CD14-positive monocyte (primary cell): Measurements from ENCODE around the gene KYNU. TPM values are rescaled to one million over a fixed set of nuclear protein-coding genes. Genes with fewer than 3 reads are reported as not detected.

Experiments used
- DNase-seq, 3 donors: peaks; one replicate each; pipeline ENCODE4 v3.0.0-alpha.2; 2011 to 2022
- H2AFZ ChIP-seq: 2 replicates; pipeline ENCODE4 v1.6.0; 2012; ENCODE audit warnings: mild to moderate bottlenecking, low read depth, low read length, inconsistent platforms; ENCODE audit not compliant: insufficient read depth, poor library complexity, severe bottlenecking
- H3K27ac ChIP-seq, 2 donors: 1 replicate in 1 of 2; 2 replicates in 1 of 2; pipeline ENCODE4 v1.5.1; 2012 to 2013; ENCODE audit warnings: low read length in 2 of 2, control low read depth in 1 of 2, inconsistent platforms in 1 of 2, low read depth in 1 of 2, mild to moderate bottlenecking in 1 of 2
- H3K27me3 ChIP-seq, 2 donors: one replicate each; pipeline versions ENCODE4 v1.6.0 to v1.6.1; 2011 to 2013; ENCODE audit warnings: low read length in 2 of 2; ENCODE audit not compliant: control insufficient read depth in 2 of 2, insufficient read depth in 2 of 2
- H3K36me3 ChIP-seq, 2 donors: replicated peaks in 1 of 2; 1 replicate in 1 of 2; 2 replicates in 1 of 2; pipeline versions ENCODE4 v1.5.1 to v1.6.1; 2012 to 2013; ENCODE audit warnings: low read length in 2 of 2, control low read depth in 1 of 2, inconsistent platforms in 1 of 2, mild to moderate bottlenecking in 1 of 2; ENCODE audit not compliant: insufficient read depth in 2 of 2, control insufficient read depth in 1 of 2
- H3K4me1 ChIP-seq, 2 donors: 1 replicate in 1 of 2; 2 replicates in 1 of 2; pipeline versions ENCODE4 v1.5.1 to v1.6.1; 2012 to 2013; ENCODE audit warnings: low read length in 2 of 2, control low read depth in 1 of 2, inconsistent platforms in 1 of 2, mild to moderate bottlenecking in 1 of 2, moderate library complexity in 1 of 2; ENCODE audit not compliant: insufficient read depth in 2 of 2, control insufficient read depth in 1 of 2
- H3K4me2 ChIP-seq: replicated peaks from 2 replicates; pipeline ENCODE3; 2012; ENCODE audit warnings: low read length, moderate library complexity, mild to moderate bottlenecking; ENCODE audit not compliant: poor library complexity, severe bottlenecking; ENCODE audit errors: extremely low read depth
- H3K4me3 ChIP-seq, 3 experiments: fragments of 200-600 bp in 1 of 3; sonication (generic) in 1 of 3; replicated peaks in 1 of 3; 1 replicate in 2 of 3; 2 replicates in 1 of 3; pipeline ENCODE4 v1.5.1; 2011 to 2013; ENCODE audit warnings: low read length in 3 of 3, mild to moderate bottlenecking in 3 of 3, control low read depth in 2 of 3, low read depth in 2 of 3, inconsistent platforms in 1 of 3, moderate library complexity in 1 of 3
- H3K79me2 ChIP-seq: 2 replicates; pipeline ENCODE4 v1.6.0; 2012; ENCODE audit warnings: mild to moderate bottlenecking, control low read depth, inconsistent platforms, low read length, moderate library complexity; ENCODE audit not compliant: insufficient read depth
- H3K9ac ChIP-seq: 2 replicates; pipeline ENCODE4 v1.6.0; 2017; ENCODE audit warnings: low read length, mild to moderate bottlenecking; ENCODE audit not compliant: insufficient read depth, poor library complexity, severe bottlenecking
- H3K9me3 ChIP-seq, 2 donors: replicated peaks in 1 of 2; 1 replicate in 1 of 2; 2 replicates in 1 of 2; pipeline versions ENCODE4 v1.5.1 to v1.6.1; 2012 to 2013; ENCODE audit warnings: low read length in 2 of 2, control low read depth in 1 of 2; ENCODE audit not compliant: control insufficient read depth in 1 of 2, insufficient read depth in 1 of 2
- H4K20me1 ChIP-seq: 2 replicates; pipeline ENCODE4 v1.6.0; 2012; ENCODE audit warnings: mild to moderate bottlenecking, low read length, control low read depth, moderate library complexity; ENCODE audit not compliant: insufficient read depth
- H3K27ac Mint-ChIP-seq, 7 donors: one replicate each; pipeline ENCODE4 v1.8.0; 2020; ENCODE audit warnings: mild to moderate bottlenecking in 7 of 7, mixed read lengths in 7 of 7, moderate library complexity in 6 of 7, inconsistent platforms in 2 of 7
- H3K27me3 Mint-ChIP-seq, 3 donors: one replicate each; pipeline ENCODE4 v1.8.0; 2021 to 2022; ENCODE audit warnings: low read depth in 3 of 3, mild to moderate bottlenecking in 3 of 3, mixed read lengths in 3 of 3, moderate library complexity in 3 of 3, inconsistent platforms in 1 of 3
- H3K36me3 Mint-ChIP-seq, 2 donors: one replicate each; pipeline ENCODE4 v1.8.0; 2020; ENCODE audit warnings: mixed read lengths in 2 of 2, inconsistent platforms in 1 of 2, mild to moderate bottlenecking in 1 of 2
- H3K4me1 Mint-ChIP-seq: one replicate; pipeline ENCODE4 v1.8.0; 2020; ENCODE audit warnings: mild to moderate bottlenecking, mixed read lengths
- H3K4me3 Mint-ChIP-seq, 2 donors: one replicate each; pipeline ENCODE4 v1.8.0; 2020; ENCODE audit warnings: mild to moderate bottlenecking in 2 of 2, mixed read lengths in 2 of 2, moderate library complexity in 1 of 2
- H3K9me3 Mint-ChIP-seq, 7 donors: one replicate each; pipeline ENCODE4 v1.8.0; 2020 to 2022; ENCODE audit warnings: mixed read lengths in 7 of 7, mild to moderate bottlenecking in 6 of 7, moderate library complexity in 6 of 7, inconsistent platforms in 2 of 7
- CTCF ChIP-seq: fragments of 200-600 bp; IDR thresholded peaks from one replicate; pipeline ENCODE4 v1.8.0; 2022; ENCODE audit warnings: antibody characterized with exemption, mild to moderate bottlenecking
- WGBS: methylation state at CpG from one replicate; pipeline ENCODE4 v1.1.5; 2013; ENCODE audit warnings: missing lambda C conversion rate; ENCODE audit not compliant: insufficient coverage; 5-methylcytosine and 5-hydroxymethylcytosine counted together
- intact Hi-C, 2 donors: fragments of 100-400 bp; cut with micrococcal nuclease; formaldehyde crosslinking; loops; one replicate each; pipeline versions ENCODE4 v1.15.0 to v1.15.1; 2023
- polyA plus RNA-seq, 3 donors: library from polyadenylated mRNA; depleted of rRNA in 1 of 3; unstranded in 2 of 3; stranded (reverse) in 1 of 3; fragments of 300-500 nt in 2 of 3; fragments of >200 nt in 1 of 3; fragmentation: Illumina TruSeq in 2 of 3; gene quantifications; 1 replicate in 2 of 3; 2 replicates in 1 of 3; pipeline ENCODE4 v1.2.3, GENCODE V29; 2012 to 2021

KYNU gene
- polyA plus RNA-seq, 3 donors: 40.7 to 132 (median 131) TPM

GRCh38 chr2:142853912-142854311, 23.6 kb upstream of the KYNU start:
- intact Hi-C loops: no loop called here
- H3K9me3 ChIP-seq: no peaks in the 10 kb centered on the region
- no peaks in the 10 kb centered on the region for H3K36me3 ChIP-seq
- H3K27me3 ChIP-seq: peaks cover 0 to 3% of the 10 kb centered on the region in 2 donors
- H3K79me2 ChIP-seq: no peaks in the 10 kb centered on the region
- no peaks in the 10 kb centered on the region for H3K9me3 Mint-ChIP-seq
- no peak overlapping the region for H3K27ac ChIP-seq
- H3K4me3 ChIP-seq: no peak overlapping the region
- 90% methylated on average over 2 of the region's 6 CpGs for WGBS
- DNase-seq: no peak
- H3K4me1 ChIP-seq: peaks cover 13 to 23% of the 10 kb centered on the region in 2 donors
- H3K9ac ChIP-seq: no peak overlapping the region
- peaks cover 26% of the 10 kb centered on the region for H3K4me1 Mint-ChIP-seq
- no peaks in the 10 kb centered on the region for H4K20me1 ChIP-seq
- H3K27ac Mint-ChIP-seq: no peak overlapping the region
- no peak for TF ChIP-seq CTCF
- H3K4me2 ChIP-seq: no peak overlapping the region
- H2AFZ ChIP-seq: no peak overlapping the region
- peaks cover 3 to 9% (median 6%) of the 10 kb centered on the region in 3 donors for H3K27me3 Mint-ChIP-seq
- no peak overlapping the region for H3K4me3 Mint-ChIP-seq
- peaks cover 0 to 6% of the 10 kb centered on the region in 2 donors for H3K36me3 Mint-ChIP-seq

DNA sequence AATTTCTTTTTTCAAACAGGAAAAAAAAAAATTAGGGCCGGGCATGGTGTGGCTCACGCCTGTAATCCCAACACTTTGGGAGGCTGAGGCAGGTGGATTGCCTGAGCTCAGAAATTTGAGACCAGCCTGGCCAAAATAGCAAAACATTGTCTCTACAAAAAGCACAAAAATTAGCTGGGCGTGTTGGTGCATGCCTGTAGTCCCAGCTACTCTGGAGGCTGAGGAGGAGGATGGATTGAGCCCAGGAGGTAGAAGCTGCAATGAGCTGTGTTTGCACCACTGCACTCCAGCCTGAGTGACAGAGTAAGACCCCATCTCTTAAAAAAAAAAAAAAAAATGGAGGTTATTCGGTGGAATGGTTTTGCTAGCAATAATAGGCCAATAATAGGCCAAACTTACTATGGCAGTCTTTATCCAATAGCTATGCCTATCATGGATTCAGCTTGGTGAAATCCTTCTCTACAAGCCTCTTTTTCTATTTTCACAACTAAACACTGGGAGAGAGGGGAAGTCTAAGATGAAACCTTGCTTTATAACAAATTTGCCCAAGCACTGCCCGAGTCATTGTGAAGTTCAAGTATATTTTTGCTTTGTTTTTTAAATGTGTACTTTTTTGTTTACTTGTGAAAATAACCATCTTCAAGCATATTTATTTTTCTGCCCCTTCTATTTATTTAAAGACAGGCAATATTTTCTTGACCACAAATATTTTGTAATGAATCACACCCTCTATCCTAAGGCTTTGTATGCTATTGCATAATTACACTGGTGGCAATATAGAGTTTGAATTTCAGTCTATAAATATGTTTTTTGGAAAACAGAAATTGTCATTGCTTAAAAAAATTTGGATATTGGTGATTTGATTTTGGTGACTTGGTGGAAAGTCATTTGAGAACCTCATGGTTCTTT, 20.0 kb upstream of the KYNU start:
- 100% methylated on average over 2 of the region's 5 CpGs for WGBS
- H3K27ac ChIP-seq: peak overlapping the region in 1 of 2 donors; percentile 70
- peaks cover 3 to 13% of the 10 kb centered on the region in 2 donors for H3K36me3 Mint-ChIP-seq
- no peak overlapping the region for H3K9ac ChIP-seq
- peaks cover 15 to 29% of the 10 kb centered on the region in 2 donors for H3K4me1 ChIP-seq
- H3K27me3 ChIP-seq: peaks cover 0 to 3% of the 10 kb centered on the region in 2 donors
- H3K36me3 ChIP-seq: no peaks in the 10 kb centered on the region
- no peaks in the 10 kb centered on the region for H3K79me2 ChIP-seq
- no peaks in the 10 kb centered on the region for H4K20me1 ChIP-seq
- no peak overlapping the region for H2AFZ ChIP-seq
- peak overlapping the region; percentile 41 to 84 (median 74) for H3K27ac Mint-ChIP-seq
- no peaks in the 10 kb centered on the region for H3K9me3 ChIP-seq
- peak overlapping the region; percentile 42 for H3K4me2 ChIP-seq
- peaks cover 31% of the 10 kb centered on the region for H3K4me1 Mint-ChIP-seq
- intact Hi-C loops: loop anchor here in 1 of 2 donors (5.0 kb wide), 1 partner anchor 35 kb away; no protein-coding TSS in a partner anchor
- H3K9me3 Mint-ChIP-seq: no peaks in the 10 kb centered on the region
- H3K27me3 Mint-ChIP-seq: peaks cover 2 to 6% (median 3%) of the 10 kb centered on the region in 3 donors
- TF ChIP-seq CTCF: no peak
- DNase-seq: peak in 2 of 3 donors; percentile 34 to 41
- H3K4me3 ChIP-seq: peak overlapping the region in 1 of 3 experiments; percentile 26
- H3K4me3 Mint-ChIP-seq: peak overlapping the region in 1 of 2 donors; percentile 15
